SK-N-DZ (cell line): ENCODE results near the gene OPTN. TPM values are rescaled to one million over a fixed set of nuclear protein-coding genes. Genes with fewer than 3 reads are reported as not detected.
"Not testable (repeated sequence)": the region's sequence is repeated elsewhere in the genome, so short reads cannot be mapped to it uniquely, and the experiment has no call there.

Experiments used
- DNase-seq: peaks from one replicate; pipeline ENCODE4 v3.0.0-alpha.2; 2015; ENCODE audit warnings: low spot score
- polyA plus RNA-seq, 2 experiments: library from polyadenylated mRNA; depleted of rRNA; stranded (reverse); fragments of >200 nt; gene quantifications; 2 replicates each; pipeline ENCODE4 v1.2.3, GENCODE V29; 2014

Gene OPTN
- polyA plus RNA-seq (2014; cell fraction: cytosol; rRNA removed): 2.6 and 3.4 TPM in 2 replicates
- polyA plus RNA-seq (2014; cell fraction: nucleus; rRNA removed): 1.4 and 2.2 TPM in 2 replicates

- peak; percentile 78 for DNase-seq
Observed at GRCh38 chr10:13099666-13100348, at the start of gene OPTN. Gene OPTN, plus strand, starts transcription at chr10:13100163. Its CDS starts 8,960 bp downstream, at chr10:13109123.

- no peak for DNase-seq
Observed at GRCh38 chr10:13051126-13051694, 48.8 kb upstream of the OPTN start.

DNA sequence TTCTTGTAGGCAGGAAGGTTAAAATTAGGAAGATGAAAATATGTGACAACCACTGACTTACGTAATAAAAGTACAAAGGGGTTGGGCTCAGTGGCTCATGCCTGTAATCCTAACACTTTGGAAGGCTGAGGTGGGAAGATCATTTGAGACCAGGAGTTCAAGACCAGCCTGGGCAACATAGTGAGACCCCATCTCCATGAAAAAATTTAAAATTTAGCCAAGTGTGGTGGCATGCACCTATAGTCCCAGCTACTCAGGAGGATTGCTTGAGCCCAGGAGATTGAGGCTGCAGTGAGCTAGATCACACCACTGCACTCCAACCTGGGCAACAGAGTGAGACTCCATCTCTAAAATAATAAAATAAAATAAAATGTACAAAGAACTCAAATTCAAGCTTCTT is 46.8 kb upstream of the OPTN start:
- not testable (repeated sequence) for DNase-seq

GRCh38 chr10:13053794-13054462 is 46.0 kb upstream of the OPTN start:
- no peak for DNase-seq

GRCh38 chr10:13054844-13055243 is 45.1 kb upstream of the OPTN start:
- DNase-seq: no peak

GRCh38 chr10:13056456-13057077 is 43.4 kb upstream of the OPTN start:
- DNase-seq: peak; percentile 33

- DNase-seq: no peak
Observed at GRCh38 chr10:13062803-13063202, 37.2 kb upstream of the OPTN start.

DNA sequence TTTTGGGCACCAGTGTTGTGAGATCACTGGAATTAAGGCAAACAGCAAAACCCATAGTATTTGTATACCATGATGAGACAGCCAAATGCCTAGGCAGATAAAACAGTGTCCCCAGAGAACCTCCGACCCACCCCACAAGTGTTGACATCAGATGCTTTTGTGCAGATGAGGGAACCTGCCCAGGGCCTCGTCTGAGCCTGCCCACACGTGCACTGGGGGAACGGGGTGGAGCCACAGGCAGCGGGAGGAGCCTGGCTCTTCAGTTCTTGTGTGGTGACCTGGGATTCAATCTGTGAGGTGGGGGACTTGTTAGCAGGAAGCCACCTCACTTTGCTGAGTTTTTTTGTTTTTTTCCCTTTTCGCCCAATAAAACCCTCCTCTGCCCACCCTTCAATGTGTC is 33.4 kb upstream of the OPTN start:
- no peak for DNase-seq

DNA sequence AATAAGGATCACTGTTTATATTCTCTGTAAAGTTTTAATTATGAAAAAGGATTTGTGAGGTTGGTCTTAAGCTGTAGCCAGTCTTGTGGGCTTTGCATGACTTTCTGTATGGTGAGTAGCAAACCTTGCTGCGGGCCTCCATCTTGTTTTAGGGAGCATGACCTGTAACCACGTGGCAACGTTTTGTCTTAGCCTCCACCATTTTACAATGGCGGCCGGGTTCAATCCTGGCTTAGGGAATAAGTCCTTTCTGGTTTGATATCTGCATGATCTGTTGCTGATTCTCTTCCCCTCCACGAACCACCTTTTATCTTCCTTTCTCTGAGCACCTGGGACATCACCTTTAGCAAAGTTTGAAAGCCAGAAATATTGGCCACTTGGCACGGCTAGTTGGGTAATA is 32.5 kb upstream of the OPTN start:
- no peak for DNase-seq

GRCh38 chr10:13068071-13068470 is 31.9 kb upstream of the OPTN start:
- DNase-seq: no peak

DNA sequence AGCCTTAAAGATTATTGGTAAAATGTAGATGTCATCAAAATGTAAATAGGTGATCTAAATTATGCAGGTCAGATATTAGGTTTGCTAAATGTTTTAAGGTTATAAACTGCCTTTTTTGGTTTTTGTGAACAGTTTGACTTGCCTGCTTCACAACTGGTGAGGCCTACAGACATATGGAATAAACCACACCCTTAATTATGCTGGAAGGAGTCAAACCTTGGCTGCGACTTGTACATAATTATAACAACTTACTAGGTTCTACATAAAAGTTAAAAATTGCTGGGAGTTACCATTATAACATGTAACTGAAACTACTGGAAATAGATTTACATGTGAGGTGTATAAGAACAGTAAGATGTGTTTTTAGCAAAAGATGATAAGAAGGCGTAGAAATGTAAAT is 31.5 kb upstream of the OPTN start:
- no peak for DNase-seq

DNA sequence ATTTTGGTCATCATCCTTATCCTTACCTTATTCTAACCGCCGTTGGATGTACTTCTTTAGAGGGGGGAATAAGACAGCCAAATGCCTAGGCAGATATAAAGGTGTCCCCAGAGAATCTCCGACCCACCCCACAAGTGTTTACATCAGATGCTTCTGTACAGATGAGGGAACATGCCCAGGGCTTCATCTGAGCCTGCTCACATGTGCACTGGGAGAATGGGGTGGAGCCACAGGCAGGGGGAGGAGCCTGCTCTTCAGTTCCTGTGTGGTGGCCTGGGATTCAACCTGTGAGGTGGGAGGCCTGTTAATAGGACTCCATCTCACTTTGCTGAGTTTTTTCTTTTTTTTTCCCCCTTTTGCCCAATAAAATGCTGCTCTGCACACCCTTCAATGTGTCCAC is 27.6 kb upstream of the OPTN start:
- DNase-seq: no peak

DNA sequence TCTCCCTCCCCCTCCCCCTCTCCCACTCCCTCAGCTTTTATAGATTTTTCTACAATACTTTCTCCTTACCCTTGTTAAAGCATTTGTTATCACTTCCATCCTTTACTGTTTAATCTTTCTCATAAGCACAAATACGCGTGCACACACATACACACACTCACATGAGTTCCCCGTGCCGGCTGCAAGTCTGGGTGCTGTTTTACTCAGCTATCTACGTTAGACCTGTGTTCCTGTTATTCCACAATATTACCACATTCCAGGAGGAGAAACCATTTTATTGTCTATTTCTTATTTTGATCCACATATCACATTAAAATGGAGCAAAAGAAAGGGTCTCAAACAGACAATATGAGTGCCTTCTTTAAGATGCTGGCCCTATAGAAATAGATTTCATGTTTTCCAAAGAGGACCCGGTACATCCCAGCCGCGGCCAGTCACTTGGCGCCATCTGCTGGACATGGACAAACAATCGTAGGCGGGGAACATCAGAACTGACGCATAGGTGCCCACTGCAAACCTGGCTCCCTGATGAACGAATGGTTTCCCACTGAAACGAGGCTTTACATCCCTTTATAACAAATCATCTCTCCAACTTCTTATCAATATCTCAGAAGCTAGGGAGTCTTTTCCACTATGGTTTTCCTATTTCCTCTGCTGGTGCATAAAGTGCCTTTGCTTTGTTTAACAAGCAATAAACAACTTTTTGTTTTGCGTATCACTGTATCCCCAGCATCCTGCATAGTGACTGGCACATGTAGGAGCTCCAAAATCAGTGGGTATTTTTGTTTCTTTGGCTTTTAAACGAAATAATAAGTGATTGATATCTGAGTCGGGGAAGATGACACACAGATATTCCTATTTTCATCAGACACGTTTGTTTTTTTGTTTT is 25.2 kb upstream of the OPTN start:
- peak; percentile 69 for DNase-seq

DNA sequence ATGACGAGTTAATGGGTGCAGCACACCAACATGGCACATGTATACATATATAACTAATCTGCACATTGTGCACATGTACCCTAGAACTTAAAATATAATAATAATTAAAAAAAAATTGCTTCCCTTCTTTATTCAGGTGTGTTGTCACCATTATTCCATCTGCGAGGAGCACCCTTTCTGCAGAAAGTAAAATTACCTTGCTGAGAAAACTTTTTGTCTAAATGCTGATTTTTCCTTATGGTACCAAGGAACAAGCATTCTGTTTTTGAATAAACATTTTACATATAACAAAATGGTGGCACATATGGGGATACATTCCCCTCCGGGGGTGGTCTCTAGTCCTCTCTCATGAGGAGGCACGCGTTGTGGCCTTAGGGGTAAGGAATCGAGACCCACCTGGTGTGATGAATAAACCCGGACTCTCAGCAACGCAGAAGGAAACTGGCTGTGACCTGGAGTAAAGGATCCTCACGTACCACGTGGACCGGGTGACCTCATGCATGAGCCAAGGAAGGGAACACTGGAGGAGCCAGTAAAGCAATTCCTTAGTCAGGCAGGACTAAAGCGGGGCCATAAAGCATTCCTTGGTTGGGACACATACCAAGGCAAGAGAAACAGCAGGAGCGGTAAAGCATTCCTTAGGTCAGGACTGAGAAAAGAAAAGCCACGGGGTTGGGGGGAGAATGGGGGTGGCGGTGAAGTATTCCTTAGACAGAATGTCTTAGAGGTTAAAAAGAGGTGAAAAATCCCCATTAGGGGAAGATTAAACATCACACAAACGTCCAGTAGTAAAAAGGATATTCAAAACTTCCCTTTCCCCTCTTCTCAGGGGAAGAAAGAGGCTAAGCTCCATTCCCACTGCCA is 20.8 kb upstream of the OPTN start:
- no peak for DNase-seq

DNA sequence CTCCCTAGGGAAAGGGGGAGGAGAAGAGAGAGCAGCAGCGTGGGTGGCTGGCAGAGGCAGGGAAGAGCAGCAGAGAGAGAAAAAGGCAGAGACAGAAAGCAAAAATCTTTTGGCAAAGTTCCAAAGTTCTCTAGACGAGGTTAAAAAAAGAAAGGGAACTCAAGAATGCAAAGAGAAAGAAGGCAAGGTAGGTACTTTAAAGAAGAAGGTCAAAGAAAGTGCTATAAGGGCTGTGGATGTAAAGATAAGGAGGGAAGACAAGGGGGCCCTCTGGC is 20.2 kb upstream of the OPTN start:
- DNase-seq: no peak

DNA sequence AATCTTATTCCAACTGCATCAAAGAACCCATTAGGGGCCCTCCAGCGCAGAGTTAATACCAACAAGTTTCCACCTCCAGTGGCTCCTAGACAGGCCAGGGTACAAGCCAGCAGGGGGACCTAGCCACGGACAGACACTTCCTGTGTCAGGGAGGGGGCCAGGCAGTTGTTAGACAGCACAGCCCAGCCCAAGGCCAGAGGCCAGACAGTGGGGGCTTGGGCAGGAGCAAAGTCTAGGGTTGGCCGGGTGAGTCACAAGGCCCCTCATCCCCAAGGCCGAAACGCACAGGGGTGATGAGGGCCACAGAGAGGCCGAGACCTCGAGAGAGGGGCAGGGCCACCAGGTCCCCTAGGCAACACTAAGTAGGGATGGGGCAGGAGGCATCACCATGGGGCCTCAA is 19.3 kb upstream of the OPTN start:
- DNase-seq: no peak

- not testable (repeated sequence) for DNase-seq
Observed at GRCh38 chr10:13083700-13084099, 16.3 kb upstream of the OPTN start.

DNA sequence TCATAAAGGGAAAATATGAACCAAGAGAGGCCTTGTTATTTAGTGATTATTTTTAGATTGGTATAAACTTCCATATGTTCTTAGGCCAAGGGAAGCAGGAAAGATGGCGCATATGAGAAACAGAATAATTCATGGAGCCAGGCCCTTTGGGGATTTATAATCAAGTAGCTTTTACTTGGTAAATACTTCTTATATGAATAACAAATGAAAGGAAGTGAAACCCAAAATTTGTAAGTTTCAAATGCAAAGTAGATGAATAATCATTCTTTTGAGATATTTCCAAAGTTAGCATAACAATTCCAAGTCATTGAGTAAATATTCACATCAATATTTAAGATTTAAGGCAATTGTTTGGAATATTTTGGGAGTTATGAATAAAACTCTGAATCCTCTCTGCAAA is 13.9 kb upstream of the OPTN start:
- DNase-seq: no peak

DNA sequence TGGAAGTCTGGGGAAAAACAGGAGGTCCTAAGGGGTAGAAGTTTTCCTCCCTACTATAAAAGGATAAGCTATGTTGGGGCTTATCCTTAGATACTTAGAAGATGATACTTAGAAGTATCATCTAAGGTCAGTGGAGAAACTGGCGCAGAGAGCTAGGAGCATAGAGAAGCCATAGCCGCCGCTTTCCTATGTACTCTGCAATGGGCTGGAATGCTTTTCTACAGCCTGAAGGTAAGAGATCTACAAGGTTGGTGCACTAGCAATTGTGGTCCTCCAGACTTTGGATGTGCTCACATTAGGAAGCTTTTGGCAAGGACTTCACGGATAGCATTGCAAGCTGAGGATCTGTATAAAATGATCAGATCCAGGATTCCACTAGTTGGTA is 12.4 kb upstream of the OPTN start:
- DNase-seq: no peak

DNA sequence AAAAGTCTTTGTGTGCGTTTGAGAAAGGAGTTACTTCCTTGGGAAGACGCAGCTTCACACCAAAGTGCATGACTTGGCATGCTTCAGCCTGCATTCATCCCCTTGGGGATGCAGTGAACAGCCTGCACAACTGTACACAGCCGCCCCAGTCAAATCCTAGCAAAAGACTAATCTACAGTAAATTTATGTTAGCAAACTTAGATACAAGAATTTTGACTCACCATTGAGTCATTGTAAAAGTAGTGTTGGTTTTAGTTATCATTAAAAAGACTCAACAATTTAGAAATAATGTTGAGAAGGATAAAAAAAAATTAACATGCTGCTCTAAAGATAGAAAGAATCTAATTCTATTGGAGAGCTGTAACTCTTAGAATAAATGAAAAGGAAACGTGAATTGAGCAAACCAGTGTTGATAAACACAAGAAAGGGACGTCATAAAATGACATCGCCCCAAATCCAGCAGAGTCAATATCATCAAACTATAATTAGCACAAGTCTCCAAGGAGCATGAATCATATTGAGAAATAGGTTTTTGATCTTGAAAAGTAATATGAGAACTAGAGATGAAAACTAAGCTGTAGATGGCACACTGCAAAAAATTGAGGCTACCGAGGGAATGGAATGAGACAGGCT is 11.9 kb upstream of the OPTN start:
- no peak for DNase-seq
